Cerebellar nuclear complex (tissue), 1 donor: ENCODE data around the gene INTS13.
A peak's percentile ranks its signal among the peaks of the same experiment; 100 is the strongest.
"Not testable (repeated sequence)": the region's sequence is repeated elsewhere in the genome, so short reads cannot be mapped to it uniquely, and the experiment has no call there.

ENCODE experiments used
- DNase-seq, 2 experiments: peaks; one replicate each; lab custom pipeline; 2025; lab: John Stamatoyannopoulos, UW

Gene INTS13

DNA sequence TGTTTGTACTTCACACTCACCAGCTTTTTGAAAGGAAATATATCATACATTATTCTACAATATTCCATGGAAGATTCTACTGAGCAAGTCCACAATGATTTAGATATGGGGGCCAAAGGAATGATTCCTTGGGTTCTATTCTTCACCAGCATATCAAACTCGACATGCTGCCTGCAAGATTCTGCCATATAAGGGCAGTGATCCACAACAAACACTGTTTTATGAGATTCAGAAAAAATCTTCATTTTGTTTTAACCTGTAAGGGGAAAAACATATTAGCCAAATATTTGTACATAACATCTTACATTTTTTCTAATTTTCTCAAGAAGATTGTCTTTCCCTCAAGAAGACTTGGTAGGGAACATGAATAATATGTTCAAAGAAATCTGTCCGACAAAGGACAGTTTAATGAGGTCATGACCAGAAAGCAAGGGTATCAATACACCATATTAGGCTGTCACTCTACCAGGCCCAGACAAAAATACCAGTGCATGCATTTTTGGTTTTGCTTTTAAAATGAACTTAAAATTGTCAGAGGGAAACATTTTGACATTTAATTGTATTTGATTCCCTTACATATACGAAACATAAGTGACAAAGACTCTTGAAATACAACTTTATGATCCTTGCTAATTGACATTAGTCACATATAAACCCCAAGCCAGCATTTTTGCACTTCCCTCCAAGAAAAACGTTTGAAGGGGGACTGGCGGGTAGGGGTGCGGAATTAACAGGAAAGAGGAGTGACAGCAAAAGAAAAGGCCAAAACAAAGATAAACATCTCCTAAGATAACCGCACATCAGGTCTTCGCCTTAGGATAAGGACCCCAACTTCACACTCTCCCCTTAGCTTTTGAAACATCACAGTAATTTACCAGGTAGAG is 980 bp downstream of the INTS13 start:
- no peak for DNase-seq

DNA sequence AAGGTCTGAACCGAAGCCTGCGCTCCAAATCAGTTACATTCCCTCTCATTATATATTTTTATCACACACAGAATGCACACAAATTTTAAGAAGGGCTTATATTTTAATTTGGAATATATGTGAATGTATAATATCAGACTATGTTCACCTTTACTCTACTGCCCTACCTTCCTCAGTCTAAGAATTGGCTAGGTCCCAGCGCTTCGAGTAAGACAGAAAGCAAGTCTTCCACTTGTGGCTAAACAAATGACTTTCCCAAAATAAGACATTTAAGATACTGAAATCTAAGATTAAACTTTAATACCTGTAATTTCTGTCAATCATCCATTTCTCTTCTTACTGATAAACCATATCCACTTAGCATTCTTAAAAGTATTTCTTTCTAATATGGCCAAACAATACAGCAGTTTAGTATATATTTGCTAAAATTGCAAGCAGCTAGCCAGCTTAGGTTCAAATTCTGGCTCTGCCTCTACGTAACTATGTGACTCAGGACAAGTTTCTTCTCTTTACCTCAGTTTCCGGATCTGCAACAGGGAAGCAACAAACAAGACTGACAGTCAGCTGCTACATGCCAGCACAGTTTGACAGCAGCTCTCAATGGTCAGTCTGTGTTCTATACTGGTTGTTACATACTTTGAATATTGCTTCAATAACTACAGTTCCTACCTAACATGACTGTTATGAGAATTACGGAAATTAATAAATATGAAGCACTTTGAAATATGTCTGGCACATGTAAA is 2.0 kb downstream of the INTS13 start:
- DNase-seq: no peak

DNA sequence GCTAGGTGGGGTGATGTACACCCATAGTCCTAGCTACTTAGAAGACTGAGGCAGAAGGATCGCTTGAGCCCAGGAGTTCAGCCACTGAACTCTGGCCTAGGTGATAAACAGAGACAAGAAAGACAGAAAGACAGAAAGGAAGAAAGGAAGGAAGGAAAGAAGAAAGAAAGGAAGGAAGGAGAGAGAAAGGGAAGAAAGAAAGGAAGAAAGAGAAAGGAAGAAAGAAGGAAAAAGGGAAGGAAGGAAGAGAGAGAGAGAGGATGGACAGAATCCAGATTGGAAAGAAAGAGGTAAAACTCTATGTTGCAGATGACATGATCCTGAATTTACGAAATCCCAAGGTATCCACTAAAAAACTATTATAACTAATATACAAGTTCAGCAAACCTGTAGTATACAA is 8.2 kb downstream of the INTS13 start:
- no peak for DNase-seq

DNA sequence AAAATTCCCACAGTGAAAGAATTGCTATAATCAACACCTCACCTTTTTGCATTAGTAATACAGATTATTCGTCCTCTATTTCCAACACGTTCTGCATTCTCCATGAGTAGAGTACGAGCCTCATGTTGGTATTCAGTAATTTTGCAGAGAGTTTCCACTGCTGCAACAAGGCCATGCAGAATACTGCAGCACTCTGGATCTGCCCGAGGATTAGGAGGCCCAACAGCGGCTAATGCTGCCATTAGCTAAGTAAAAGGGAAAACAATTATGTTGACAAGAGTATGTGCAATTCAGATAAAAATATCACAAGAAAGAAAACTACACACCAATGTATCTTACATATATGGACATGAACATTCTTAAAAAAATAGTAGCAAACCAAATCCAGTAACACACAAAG is 9.1 kb downstream of the INTS13 start:
- no peak for DNase-seq

DNA sequence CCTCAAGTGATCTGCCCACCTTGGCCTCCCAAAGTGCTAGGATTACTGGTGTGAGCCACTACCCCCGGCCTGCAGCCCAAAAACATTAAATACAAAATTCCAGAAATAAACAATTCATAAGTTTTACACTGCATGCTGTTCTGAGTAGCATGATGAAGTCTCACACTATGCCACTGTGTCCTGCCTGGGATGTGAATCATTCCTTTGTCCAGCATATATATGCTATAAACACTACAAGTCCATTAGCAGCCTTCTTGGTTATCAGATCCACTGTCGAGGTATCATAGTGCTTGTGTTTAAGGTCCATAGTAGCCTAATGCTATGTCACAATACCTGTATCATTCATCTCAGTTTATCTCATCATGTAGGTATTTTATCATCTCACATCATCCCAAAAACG is 15.9 kb downstream of the INTS13 start:
- DNase-seq: no peak

DNA sequence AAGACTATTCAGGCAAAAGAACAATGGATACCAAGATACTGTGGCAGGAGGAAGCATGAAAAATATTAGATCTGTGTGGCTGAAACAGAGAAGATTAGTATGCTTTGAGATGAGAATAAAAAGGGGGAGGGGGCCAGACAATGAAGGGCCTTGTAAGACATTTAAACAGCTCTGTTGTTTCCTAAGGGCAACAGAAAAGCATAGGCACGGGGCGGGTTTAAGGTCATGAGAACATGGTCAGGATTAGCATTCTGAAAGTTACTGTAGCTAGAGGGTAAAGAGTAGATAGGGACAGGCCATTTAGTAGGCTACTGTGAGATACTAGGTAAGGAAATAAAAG is 18.6 kb downstream of the INTS13 start:
- DNase-seq: no peak

DNA sequence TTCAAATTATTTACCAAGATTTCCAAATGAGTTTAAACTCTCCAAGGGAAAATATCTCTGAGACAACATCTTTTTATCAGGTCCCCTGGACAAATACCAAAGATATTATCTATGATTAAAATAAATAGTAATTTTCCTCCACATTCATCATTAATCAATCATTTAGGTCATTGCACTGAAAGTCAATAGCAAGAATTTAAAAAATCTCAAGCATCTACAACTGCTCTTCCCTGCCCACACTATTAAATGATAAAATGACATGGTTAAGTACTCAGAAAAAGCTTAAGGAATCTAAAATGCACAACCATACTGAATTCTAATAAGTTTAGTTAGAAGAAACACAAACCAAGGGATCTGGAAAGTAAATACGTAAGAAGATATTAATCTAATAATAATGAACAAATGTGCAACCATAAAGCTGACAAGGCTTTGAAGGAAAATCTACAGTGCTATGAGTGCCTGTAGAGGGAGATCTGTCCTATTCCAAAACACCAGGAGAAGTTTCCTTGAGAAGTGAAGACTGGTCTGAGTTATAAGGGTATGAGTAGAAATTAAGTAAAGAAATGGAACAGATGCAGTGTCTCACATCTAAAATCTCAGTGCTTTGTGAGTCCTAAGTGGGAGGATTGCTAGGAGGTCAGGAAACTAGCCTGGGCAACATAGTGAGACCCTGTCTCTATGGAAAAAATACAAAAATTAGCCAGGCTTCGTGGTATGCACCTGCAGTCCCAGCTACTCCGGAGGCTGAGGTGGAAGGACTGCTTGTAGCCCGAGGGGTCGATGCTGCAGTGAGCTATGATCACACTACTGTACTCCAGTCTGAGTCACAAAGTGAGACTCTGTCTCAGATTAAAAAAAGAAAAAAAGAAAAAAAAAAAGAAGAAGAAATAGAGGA is 19.2 kb downstream of the INTS13 start:
- DNase-seq: no peak

DNA sequence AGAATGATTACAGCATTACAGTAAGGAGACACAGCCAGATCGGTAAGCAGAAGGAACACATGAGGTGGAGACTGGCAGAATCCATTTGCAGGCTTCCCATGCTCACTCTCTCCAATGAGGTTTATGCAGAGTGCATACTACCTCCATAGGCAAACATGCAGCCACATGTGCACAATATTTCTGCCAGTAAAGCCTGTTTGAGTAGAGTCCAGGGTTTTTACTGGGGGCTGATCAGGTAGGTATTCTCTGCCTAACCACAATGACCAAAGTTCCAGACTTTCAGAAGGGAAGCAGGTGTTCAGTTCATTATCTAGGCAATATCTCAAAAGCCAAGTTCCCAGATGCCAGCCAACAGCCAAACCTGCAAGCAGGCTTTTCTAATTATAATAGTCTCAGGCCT is 31.1 kb downstream of the INTS13 start:
- DNase-seq: no peak

DNA sequence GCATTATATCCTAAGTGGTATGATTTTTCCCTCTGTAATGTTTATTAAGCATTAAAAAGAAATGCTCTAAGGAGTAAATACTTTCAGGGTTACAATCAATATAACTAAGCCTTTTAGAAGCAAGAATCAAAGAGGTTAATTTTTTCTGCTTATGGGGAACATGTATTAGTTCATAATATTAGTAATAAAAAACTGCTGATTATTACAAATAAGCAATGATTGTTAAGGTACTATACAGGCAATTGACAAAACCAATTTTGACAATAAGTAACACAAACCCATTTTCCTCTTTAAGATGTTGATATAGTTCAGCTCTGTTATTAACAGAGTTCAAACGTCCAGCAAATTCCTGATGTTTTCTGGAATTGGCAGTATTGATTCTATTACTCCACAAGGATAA is 31.8 kb downstream of the INTS13 start:
- DNase-seq: no peak

DNA sequence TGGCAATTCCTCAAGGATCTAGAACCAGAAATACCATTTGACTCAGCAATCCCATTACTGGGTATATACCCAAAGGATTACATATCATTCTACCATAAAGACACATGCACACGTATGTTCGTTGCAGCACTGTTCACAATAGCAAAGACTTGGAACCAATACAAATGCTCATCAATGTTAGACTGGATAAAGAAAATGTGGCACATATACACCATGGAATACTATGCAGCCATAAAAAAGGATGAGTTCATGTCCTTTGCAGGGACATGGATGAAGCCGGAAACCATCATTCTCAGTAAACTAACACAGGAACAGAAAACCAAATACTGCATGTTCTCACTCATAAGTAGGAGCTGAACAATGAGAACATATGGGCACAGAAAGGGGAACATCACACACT is 34.4 kb downstream of the INTS13 start:
- not testable (repeated sequence) for DNase-seq

DNA sequence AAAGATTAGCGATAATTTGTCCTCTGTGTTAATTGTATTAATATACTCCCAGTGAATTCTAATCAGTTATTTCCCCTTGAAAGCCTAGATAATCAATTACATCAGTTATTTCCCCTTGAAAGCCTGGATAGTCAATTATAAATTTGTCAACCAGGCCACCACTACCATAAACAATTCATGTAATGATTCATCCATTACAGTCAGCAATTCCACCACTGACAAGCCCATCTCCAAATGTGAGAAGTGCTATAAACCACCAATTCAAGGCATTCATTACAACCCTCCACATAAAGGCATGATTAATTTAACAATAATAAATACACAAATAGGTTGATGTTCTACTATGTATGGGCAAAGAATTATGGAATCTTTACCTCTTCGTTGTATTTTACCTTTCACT is 40.9 kb downstream of the INTS13 start:
- DNase-seq: no peak

DNA sequence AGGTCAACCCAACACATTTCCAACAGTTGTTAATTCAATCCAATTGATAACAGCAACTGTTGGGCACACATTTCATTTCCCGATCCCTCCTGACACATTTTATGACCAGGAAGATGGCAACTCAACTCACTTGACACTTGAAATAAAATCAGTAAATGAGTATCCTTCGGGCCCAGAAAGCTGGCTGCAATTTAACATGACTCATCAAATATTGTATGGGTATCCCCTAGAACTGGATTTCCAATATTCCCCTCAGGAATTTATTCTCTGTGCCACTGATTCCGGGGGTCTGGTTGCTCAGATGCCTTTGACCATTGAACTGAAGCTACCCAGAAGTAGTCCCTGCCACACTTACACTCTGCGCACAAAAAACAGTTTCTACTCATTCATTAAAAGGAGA is 42.1 kb downstream of the INTS13 start:
- no peak for DNase-seq

DNA sequence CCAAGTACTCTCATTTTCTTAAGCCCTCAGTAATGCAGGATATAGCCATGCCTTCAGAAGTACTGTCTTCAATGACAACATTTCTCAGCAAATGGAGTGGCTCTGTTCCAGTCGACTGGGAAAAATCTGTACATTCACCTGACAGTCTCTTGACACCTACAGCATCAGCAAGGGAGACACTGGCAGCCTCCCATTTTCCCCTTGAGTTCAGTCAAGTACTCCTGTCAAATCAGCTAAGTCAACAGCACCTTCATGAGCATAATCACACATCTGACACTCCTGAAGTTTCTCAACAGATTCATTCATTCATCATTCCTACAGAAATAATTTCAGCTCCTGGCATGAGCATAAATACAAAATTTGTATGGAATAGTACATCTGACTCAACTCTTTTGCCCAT is 46.1 kb downstream of the INTS13 start:
- no peak for DNase-seq

DNA sequence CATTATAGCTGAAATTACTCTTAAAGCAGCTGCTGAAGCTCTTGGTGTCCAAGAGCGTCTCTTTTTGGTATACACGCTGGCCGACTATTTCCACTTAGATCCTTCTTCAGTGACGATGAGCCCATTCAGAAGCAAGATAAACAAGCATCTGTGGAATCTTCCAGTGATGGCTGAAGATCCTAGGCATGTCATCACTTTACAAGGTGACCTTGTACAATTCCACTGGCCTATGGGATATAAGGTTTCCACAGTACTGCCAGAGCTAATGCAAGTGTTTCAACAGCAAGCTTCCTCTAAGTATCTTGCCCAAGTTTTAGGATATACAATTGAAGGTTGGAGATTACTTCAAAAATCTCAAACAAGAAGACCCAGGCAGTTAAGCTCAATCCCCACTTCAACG is 47.0 kb downstream of the INTS13 start:
- no peak for DNase-seq

DNA sequence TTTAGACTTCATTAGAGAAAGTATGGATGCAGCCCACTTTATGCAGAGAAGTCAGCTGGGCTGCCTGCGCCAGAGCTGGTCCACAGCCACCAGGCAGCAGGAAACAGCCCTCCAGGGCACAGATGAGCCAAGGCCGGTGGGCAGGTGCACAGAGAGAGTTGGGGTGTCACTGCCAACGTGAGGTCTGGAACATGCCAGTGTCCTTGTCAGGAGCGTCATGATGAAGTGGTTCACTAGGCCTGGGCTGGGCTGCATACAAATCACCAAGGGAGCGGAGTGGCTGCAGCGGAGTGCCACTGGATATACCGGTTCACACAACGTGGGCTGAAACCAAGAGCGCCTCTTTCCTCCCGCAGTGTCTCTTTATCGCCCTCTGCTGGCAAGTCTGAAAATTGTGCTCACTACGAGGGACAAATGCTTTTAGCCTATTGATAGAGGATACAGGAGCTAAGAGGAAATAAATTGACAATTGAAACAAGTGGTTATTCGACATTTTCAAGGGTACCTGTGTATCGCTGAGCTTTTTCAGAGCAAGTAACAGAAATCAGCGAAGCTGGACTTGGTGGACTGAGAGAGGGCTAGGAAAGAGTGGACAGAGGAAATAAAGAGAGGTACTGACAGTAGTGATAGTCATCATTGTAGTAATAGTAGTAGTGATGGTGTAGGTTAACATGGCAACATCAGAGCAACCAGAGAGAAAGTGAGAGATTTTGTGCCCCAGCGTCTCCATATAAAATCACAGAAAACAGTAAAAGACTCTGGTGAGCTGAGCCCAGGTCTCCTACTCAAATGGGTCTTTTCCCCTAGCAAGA is 52.8 kb downstream of the INTS13 start:
- peak; percentile 20 to 39 for DNase-seq

DNA sequence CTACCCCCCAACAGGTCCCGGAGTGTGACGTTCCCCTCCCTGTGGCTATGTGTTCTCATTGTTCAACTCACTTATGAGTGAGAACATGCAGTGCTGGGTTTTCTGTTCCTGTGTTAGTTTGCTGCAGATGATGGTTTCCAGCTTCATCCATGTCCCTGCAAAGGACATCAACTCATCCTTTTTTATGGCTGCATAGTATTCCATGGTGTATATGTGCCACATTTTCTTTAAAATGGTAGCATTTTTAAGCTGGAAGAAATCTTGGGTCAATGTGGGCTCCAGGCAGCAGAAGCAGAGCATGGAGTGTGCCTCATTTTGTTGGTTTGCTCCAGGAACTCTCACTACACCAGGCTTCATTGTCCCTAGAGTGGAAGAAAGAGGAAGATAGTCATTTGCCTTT is 57.2 kb downstream of the INTS13 start:
- no peak for DNase-seq

DNA sequence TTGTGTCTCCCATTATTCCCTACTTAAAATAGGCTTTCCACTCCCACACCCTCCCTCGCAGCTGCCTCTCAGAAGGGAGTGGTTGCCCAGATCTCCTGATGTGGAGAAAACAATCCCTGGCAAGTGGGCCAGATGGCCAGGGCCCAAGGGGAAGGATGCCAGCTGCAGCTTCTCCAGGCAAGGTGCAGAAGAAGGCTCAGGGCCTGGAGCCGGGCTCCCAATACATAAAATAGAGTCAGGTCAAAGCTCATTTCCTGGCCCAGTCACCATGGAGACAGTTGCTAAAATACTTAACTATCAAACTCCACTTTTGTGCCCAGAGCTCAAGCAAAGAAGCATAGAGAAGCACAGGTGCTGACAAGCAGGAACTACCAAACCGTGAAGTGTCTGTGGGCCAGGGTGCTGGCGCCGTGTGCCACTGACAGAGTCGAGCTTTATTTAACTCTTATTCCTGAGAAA is 59.1 kb downstream of the INTS13 start:
- no peak for DNase-seq

DNA sequence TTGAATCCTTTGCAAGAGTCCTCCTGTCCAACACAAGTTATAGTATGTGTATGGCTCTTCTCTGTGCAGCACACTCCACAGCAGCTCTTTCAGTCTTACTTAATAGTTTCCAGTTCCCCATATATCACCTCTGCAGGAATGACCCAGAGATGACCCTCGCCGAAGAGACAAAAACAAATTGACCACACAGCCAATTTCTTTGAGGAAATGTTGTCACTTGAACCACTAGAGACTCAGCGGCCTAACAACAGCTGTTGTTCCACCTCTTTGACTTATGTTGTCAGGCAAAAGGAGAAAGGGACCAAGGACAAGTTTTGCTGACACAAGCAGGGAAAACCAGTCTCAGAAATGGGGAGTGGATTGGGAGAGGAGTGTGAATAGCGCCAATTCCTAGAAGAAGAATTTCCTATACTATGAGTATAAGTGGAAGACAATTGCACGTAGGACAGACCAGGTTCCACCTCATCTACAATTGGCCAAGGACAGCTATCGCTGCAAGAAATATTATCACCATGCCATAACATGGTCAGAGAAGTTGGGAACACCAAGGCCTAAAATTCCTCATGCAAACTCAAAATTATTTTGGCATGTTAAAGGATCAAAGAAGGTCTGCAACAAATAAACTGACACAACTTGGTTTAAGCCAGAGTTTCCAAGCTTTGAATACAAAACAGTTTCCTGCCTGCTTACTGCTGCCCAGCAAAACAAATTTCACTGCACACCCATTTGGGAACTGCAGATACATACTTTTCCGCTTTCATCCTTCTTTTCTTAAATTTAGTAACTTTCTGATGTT is 63.1 kb downstream of the INTS13 start:
- no peak for DNase-seq

DNA sequence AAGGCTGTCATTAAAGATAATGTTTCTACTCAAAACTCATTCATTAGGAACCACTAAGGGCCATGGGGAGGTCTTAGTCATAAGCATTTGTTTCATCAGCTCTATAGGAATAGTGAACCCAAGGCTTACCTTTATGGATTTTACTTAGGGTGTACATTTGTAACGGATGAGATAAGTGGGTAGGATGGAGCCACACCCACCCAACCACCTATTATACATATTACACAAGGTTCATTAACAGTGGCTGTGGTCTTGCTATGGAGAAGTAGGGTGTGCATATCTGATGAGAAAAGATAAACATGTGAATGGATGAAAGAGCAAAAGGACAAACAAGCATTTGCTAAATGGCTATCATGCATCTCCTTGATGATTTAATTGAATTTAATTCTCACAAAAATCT is 65.2 kb downstream of the INTS13 start:
- DNase-seq: no peak

DNA sequence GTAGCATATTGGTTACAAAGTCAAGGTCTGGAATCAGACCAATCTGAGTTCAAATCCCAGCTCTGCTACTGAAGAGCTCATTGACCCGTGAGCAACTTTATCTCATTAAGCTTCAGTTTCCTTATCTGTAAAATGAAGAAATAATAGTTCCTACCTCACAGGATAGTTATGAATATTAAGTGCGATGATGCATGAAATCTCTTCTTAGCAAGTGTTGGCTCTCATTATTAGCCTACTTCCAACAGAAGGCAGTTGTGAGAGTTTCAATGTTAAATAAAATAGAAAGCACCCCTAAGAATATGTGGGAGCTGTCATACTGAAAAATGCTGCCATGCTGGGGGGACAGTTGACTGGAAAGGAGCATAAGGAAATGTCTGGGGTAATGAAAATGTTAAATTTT is 65.8 kb downstream of the INTS13 start:
- DNase-seq: no peak
